HG02678 (cell line): ENCODE data around the gene DMRTC2.

ENCODE experiments used
- ATAC-seq: cut with Tn5 transposase; IDR thresholded peaks from one replicate; pipeline ENCODE4 v1.9.1; 2021; ENCODE audit warnings: mild to moderate bottlenecking, moderate library complexity; ENCODE audit not compliant: unreplicated experiment

DMRTC2 gene

DNA sequence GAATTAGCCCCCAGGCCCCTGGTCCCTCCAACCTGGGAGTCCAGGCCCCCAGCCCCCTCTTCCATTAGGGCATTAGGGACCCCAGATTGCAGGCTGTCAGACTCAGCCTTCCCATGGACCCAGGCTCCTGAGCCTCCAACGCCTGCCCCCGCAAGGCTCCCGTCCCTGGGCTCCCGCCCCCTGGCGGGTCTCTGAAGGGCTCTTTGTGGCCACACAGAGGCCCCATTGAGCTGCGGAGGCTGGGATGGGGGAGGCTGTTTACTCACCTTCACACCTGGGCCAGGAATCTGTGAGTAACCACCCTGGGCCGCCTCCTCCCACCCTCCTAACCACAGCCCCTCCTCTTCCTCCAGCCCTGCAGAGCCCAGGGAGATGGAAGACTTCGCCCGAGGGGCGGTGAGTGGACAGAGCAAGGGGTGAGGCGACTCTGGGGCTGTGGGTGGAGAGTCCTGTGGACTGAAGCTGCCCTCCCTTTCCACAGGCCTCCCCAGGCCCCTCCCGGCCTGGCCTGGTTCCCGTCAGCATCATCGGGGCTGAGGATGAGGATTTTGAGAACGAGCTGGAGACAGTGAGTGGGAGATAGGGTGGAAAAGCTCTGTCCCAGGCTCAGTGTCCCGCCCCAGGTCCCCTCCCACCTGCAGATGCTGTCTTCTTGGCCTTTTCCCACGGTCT, 43.0 kb downstream of the DMRTC2 start:
- ATAC-seq, result no peak

- no peak for ATAC-seq
These were observed 44.1 kb downstream of the DMRTC2 start for GRCh38 chr19:41888926-41889325.

DNA sequence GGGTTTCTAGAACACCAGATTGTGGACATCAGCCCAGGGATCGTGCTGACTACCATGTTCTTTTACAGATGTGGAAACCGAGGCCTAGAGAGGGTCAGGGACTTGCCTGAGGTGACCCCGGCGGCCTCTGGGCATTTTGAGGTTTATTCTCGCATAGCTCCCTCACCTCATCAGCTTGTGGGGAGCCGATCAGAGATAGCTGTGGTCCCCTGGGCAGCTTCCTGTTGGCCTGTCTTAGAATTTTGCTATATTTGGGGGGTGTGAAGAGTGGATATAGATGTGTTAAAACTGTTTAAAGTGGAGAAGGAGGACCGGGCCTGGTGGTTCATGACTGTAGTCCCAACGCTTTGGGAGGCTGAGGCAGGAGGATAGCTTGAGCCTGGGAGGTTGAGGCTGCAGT, 45.1 kb downstream of the DMRTC2 start:
- ATAC-seq, result no peak

- no peak for ATAC-seq
These were observed 46.1 kb downstream of the DMRTC2 start for GRCh38 chr19:41890936-41891335.

GRCh38 chr19:41892173-41892902, 47.5 kb downstream of the DMRTC2 start:
- ATAC-seq, result no peak

- no peak for ATAC-seq
These were observed 49.1 kb downstream of the DMRTC2 start for GRCh38 chr19:41893899-41894298.

- no peak for ATAC-seq
These were observed 49.5 kb downstream of the DMRTC2 start for GRCh38 chr19:41894350-41894749.

DNA sequence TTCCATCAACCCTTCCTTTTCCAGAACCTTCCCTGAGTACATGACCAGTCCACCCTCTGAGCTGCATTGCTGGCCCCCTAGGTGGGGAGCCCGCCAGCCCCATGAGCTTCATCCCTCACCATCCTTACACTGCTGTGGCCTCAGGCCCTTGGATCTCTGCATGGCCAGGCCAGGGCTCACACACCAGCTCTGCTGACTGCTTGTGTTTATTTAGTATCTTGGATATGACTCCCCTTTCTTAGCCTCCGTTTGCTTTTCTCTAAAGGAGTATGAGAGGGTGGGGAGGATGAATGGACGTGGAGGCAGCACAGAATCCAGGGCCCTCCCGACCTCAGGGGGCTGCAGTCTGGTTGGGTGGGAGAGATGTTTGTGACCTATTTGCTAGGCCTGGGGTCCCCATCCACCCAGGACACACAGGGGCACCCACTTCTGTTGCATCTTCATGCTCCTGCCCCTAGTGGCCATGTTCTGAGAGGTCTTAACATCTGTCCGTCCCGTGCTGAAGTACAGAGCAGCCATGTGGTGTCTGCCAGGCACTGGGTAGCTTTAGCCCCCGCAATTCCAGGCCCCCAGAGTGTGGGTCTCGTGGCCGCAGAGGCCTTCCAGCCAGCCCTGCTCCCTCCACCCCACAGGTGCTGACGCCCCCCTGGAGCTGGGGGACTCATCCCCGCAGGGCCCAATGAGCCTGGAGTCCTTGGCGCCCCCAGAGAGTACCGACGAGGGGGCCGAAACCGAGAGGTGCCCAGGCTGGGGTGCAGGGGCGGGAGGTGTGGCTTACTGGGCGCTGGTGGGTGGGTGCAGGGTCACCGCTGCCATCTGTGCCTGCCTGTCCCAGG, 51.1 kb downstream of the DMRTC2 start:
- no peak for ATAC-seq

- no peak for ATAC-seq
These were observed 51.7 kb downstream of the DMRTC2 start for GRCh38 chr19:41896581-41896942.

GRCh38 chr19:41897181-41897580, 52.3 kb downstream of the DMRTC2 start:
- ATAC-seq, result no peak

- ATAC-seq, result no peak
These were observed 53.0 kb downstream of the DMRTC2 start for GRCh38 chr19:41897820-41898219.

GRCh38 chr19:41898235-41898634, 53.4 kb downstream of the DMRTC2 start:
- ATAC-seq, result no peak
